Mesenchymal stem cell (in vitro differentiated cells and primary cell): ENCODE measurements around the gene FRMD4A.

Experiments used
- DNase-seq: peaks from one replicate; pipeline ENCODE4 v3.0.0-alpha.2; 2013
- H2AFZ ChIP-seq: one replicate; pipeline ENCODE4 v1.6.1; 2013; ENCODE audit warnings: low read depth, mild to moderate bottlenecking, control low read depth, inconsistent platforms, low read length, moderate library complexity
- H2AK5ac ChIP-seq: 2 replicates; pipeline ENCODE4 v1.6.1; 2013; ENCODE audit warnings: low read length, moderate library complexity, mild to moderate bottlenecking, inconsistent platforms; ENCODE audit not compliant: severe bottlenecking
- H2BK120ac ChIP-seq: one replicate; pipeline ENCODE4 v1.6.1; 2013; ENCODE audit warnings: low read depth, mild to moderate bottlenecking, inconsistent platforms, low read length, moderate library complexity
- H2BK12ac ChIP-seq, 2 experiments: one replicate each; pipeline ENCODE4 v1.6.1; 2013; ENCODE audit warnings: inconsistent platforms in 2 of 2, low read length in 2 of 2, mild to moderate bottlenecking in 2 of 2, moderate library complexity in 2 of 2, control low read depth in 1 of 2
- H2BK15ac ChIP-seq: one replicate; pipeline ENCODE4 v1.6.1; 2013; ENCODE audit warnings: mild to moderate bottlenecking, low read depth, inconsistent platforms; ENCODE audit not compliant: poor library complexity, severe bottlenecking
- H2BK5ac ChIP-seq: 2 replicates; pipeline ENCODE4 v1.6.1; 2013; ENCODE audit warnings: low read depth, mild to moderate bottlenecking, low read length, control low read depth, inconsistent platforms; ENCODE audit not compliant: poor library complexity, severe bottlenecking
- H3K14ac ChIP-seq, 2 experiments: one replicate each; pipeline ENCODE4 v1.6.1; 2013; ENCODE audit warnings: inconsistent platforms in 2 of 2, low read length in 2 of 2, control low read depth in 1 of 2, mild to moderate bottlenecking in 1 of 2, moderate library complexity in 1 of 2
- H3K18ac ChIP-seq, 2 experiments: one replicate each; pipeline ENCODE4 v1.6.1; 2013; ENCODE audit warnings: inconsistent platforms in 2 of 2, low read length in 2 of 2, control low read depth in 1 of 2, low read depth in 1 of 2, mild to moderate bottlenecking in 1 of 2
- H3K23ac ChIP-seq, 2 experiments: one replicate each; pipeline ENCODE4 v1.6.1; 2013; ENCODE audit warnings: inconsistent platforms in 2 of 2, low read length in 2 of 2, mild to moderate bottlenecking in 2 of 2, moderate library complexity in 2 of 2, control low read depth in 1 of 2
- H3K27ac ChIP-seq: 2 replicates; pipeline ENCODE4 v1.5.1; 2013; ENCODE audit warnings: mild to moderate bottlenecking, moderate library complexity, low read length, control low read depth, inconsistent platforms; ENCODE audit not compliant: poor library complexity, severe bottlenecking
- H3K27me3 ChIP-seq, 2 experiments: 2 replicates each; pipeline versions ENCODE4 v1.6.1 to v1.7.0; 2013; ENCODE audit warnings: low read length in 2 of 2, mild to moderate bottlenecking in 2 of 2, moderate library complexity in 2 of 2, control low read depth in 1 of 2, inconsistent platforms in 1 of 2; ENCODE audit not compliant: control insufficient read depth in 1 of 2, insufficient read depth in 1 of 2
- H3K36me3 ChIP-seq, 2 experiments: 2 replicates each; pipeline versions ENCODE4 v1.6.1 to v1.7.0; 2013; ENCODE audit warnings: low read length in 2 of 2, control low read depth in 1 of 2, inconsistent platforms in 1 of 2, low read depth in 1 of 2, mild to moderate bottlenecking in 1 of 2; ENCODE audit not compliant: insufficient read depth in 2 of 2, control insufficient read depth in 1 of 2
- H3K4ac ChIP-seq, 2 experiments: one replicate each; pipeline ENCODE4 v1.6.1; 2013; ENCODE audit warnings: inconsistent platforms in 2 of 2, low read length in 2 of 2, mild to moderate bottlenecking in 2 of 2, moderate library complexity in 2 of 2, control low read depth in 1 of 2, low read depth in 1 of 2
- H3K4me1 ChIP-seq: 2 replicates; pipeline ENCODE4 v1.6.1; 2013; ENCODE audit warnings: low read depth, low read length, control low read depth; ENCODE audit not compliant: control insufficient read depth, insufficient read depth
- H3K4me2 ChIP-seq: 2 replicates; pipeline ENCODE4 v1.6.1; 2013; ENCODE audit warnings: low read length, mild to moderate bottlenecking, inconsistent platforms; ENCODE audit not compliant: poor library complexity, severe bottlenecking
- H3K4me3 ChIP-seq, 2 experiments: 2 replicates each; pipeline versions ENCODE4 v1.5.1 to v1.7.0; 2013; ENCODE audit warnings: low read length in 2 of 2, mild to moderate bottlenecking in 2 of 2, control low read depth in 1 of 2, low read depth in 1 of 2; ENCODE audit not compliant: insufficient read depth in 1 of 2
- H3K79me1 ChIP-seq: replicated peaks from 2 replicates; pipeline ENCODE4 v1.6.1; 2013; ENCODE audit warnings: mild to moderate bottlenecking, control low read depth, low read length, inconsistent platforms; ENCODE audit not compliant: poor library complexity, severe bottlenecking
- H3K9ac ChIP-seq: 2 replicates; pipeline ENCODE4 v1.7.0; 2013; ENCODE audit warnings: mild to moderate bottlenecking, low read length, moderate library complexity
- H3K9me3 ChIP-seq: 2 replicates; pipeline ENCODE4 v1.7.0; 2013; ENCODE audit warnings: mild to moderate bottlenecking, low read length; ENCODE audit not compliant: control insufficient read depth
- H4K8ac ChIP-seq: one replicate; pipeline ENCODE4 v1.6.1; 2013; ENCODE audit warnings: inconsistent platforms, mild to moderate bottlenecking, low read length, moderate library complexity
- H4K91ac ChIP-seq: one replicate; pipeline ENCODE4 v1.6.1; 2013; ENCODE audit warnings: mild to moderate bottlenecking, low read length, inconsistent platforms
- WGBS: methylation state at CpG from one replicate; pipeline ENCODE4 v1.1.7; 2013; ENCODE audit warnings: mixed read lengths; 5-methylcytosine and 5-hydroxymethylcytosine counted together

Gene FRMD4A

DNA sequence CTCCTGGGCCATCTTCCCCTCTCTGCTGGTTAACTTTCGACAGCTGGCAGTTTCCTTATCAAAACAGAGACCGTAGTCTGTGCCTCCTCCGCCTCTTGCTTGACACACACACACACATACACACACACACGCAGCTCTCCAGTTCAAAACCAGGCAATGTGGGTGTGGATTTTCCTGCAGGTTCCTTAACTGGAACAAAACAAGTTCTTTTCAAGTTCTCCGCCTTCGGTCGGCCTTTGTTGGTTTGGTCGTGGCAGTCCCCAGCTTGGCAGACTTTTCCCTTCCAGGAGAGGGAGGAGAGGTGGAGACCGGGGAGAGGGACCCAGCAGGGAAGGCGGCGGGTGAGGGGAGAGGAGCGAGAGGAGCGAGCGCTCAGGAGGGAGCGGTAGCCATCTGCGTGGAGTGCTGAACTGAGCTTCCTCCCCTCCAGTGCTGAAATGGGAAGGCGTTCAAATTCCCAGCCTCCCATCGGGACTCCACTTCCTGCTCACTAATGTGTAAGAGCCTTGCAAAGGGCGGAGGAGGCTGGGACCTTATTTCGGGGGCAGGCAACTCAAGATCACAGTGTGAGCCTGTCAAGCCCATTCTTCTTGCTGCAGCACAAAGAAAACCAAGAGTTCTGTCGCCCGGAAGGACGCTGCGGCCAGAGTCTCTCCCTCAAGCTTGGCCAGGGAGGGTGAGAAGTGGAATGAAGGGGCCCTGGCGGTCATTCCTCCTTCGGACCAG is 623.4 kb downstream of the FRMD4A start:
- Histone ChIP-seq H3K23ac (no peak overlapping the region), H3K4me3 (peak overlapping the region; percentile 70 to 86)

DNA sequence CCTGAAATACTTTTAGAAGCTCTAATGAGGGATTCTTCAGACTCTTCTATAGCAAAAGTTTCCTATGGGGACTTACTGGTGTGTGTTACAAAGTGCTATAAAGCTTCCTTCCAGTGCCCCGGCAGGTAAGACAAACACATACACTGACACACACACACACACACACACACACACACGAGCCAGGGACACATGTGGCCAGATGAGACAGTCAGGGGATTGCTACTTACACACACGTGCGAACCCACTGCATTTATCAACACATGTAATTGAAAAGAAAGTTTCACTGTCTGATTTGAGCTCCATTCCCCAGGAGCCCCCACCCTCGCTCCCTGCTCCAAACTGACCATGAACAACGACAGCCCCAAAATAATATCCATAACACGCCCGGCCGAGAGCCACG is 624.1 kb downstream of the FRMD4A start:
- H3K27ac ChIP-seq, result peak overlapping the region; percentile 95
- H2AK5ac ChIP-seq, result no peak overlapping the region
- peak; percentile 28 for DNase-seq
- no peaks in the 10 kb centered on the region for H3K27me3 ChIP-seq
- H3K14ac ChIP-seq, result peak overlapping the region in 1 of 2 experiments; percentile 98
- H3K4ac ChIP-seq, result peak overlapping the region; percentile 13 to 54
- no peak overlapping the region for H3K23ac ChIP-seq
- H2BK5ac ChIP-seq, result peak overlapping the region; percentile 71
- 57% methylated on average over 10 of the region's 10 CpGs for WGBS
- H3K9ac ChIP-seq, result peak overlapping the region; percentile 80
- H3K36me3 ChIP-seq, result peaks cover 4 to 26% of the 10 kb centered on the region in 2 experiments
- H2AFZ ChIP-seq, result no peak overlapping the region
- no peak overlapping the region for H4K8ac ChIP-seq
- H3K79me1 ChIP-seq, result peaks cover 13% of the 10 kb centered on the region
- peak overlapping the region; percentile 34 for H4K91ac ChIP-seq
- H3K4me1 ChIP-seq, result peaks cover 31% of the 10 kb centered on the region
- H3K9me3 ChIP-seq, result no peaks in the 10 kb centered on the region
- H3K4me2 ChIP-seq, result peak overlapping the region; percentile 86
- peak overlapping the region in 1 of 2 experiments; percentile 92 for H2BK12ac ChIP-seq
- peak overlapping the region; percentile 70 to 86 for H3K4me3 ChIP-seq
- peak overlapping the region in 1 of 2 experiments; percentile 30 for H3K18ac ChIP-seq
- H2BK15ac ChIP-seq, result no peak overlapping the region
- peak overlapping the region; percentile 27 for H2BK120ac ChIP-seq

More for the DNA sequence above, 623.4 kb downstream of the FRMD4A start:
- H2BK12ac ChIP-seq, result peak overlapping the region; percentile 21 to 22
- H3K4ac ChIP-seq, result peak overlapping the region; percentile 52 to 64
- peak overlapping the region; percentile 76 for H2BK5ac ChIP-seq
- peak overlapping the region; percentile 82 to 86 for H3K18ac ChIP-seq
- H4K91ac ChIP-seq, result peak overlapping the region; percentile 66
- peaks cover 4 to 21% of the 10 kb centered on the region in 2 experiments for H3K36me3 ChIP-seq
- peak overlapping the region; percentile 95 for H3K27ac ChIP-seq
- peak; percentile 90 for DNase-seq
- H3K79me1 ChIP-seq, result peaks cover 13% of the 10 kb centered on the region
- H3K27me3 ChIP-seq, result no peaks in the 10 kb centered on the region
- H2BK120ac ChIP-seq, result peak overlapping the region; percentile 61
- WGBS, result 1% methylated on average over 19 of the region's 26 CpGs
- peak overlapping the region; percentile 56 for H2AK5ac ChIP-seq
- peak overlapping the region; percentile 86 for H3K4me2 ChIP-seq
- H3K9ac ChIP-seq, result peak overlapping the region; percentile 80
- H3K4me1 ChIP-seq, result peaks cover 32% of the 10 kb centered on the region
- H3K9me3 ChIP-seq, result no peaks in the 10 kb centered on the region
- H4K8ac ChIP-seq, result peak overlapping the region; percentile 76
- peak overlapping the region; percentile 2 to 85 for H3K14ac ChIP-seq
- peak overlapping the region; percentile 68 for H2AFZ ChIP-seq
- H2BK15ac ChIP-seq, result no peak overlapping the region

DNA sequence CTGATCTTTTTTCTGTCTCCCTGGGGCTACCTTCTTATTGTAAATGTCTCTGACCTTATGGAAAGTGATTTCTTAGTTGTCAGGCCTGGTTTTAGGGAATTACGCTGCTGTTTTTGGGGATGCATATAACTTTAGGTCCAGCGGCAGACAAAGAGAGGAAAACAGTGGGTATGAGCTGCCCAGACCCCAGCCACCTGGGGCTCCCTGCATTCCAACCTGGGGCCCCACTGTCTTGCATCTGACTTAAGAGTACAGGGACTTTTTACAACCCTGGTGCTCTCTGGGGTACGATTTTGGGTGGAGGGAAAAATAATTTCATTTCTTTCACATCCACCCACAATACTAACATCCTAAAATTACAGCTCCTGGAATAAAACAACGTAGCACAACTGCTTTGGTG is 624.5 kb downstream of the FRMD4A start:
- no peak overlapping the region for H2BK15ac ChIP-seq
- H3K9ac ChIP-seq, result peak overlapping the region; percentile 80
- peak overlapping the region; percentile 86 for H3K4me2 ChIP-seq
- H3K23ac ChIP-seq, result no peak overlapping the region
- H4K91ac ChIP-seq, result no peak overlapping the region
- H3K4me1 ChIP-seq, result peaks cover 34% of the 10 kb centered on the region
- H3K27ac ChIP-seq, result peak overlapping the region; percentile 95
- H3K36me3 ChIP-seq, result peaks cover 8 to 30% of the 10 kb centered on the region in 2 experiments
- H2AK5ac ChIP-seq, result no peak overlapping the region
- H3K27me3 ChIP-seq, result no peaks in the 10 kb centered on the region
- H3K4me3 ChIP-seq, result peak overlapping the region; percentile 70 to 86
- no peak overlapping the region for H2BK120ac ChIP-seq
- H3K18ac ChIP-seq, result peak overlapping the region; percentile 6 to 30
- WGBS, result 72% methylated on average over 4 of the region's 4 CpGs
- no peaks in the 10 kb centered on the region for H3K9me3 ChIP-seq
- H2BK5ac ChIP-seq, result peak overlapping the region; percentile 59
- no peak overlapping the region for H2BK12ac ChIP-seq
- no peak overlapping the region for H2AFZ ChIP-seq
- no peak overlapping the region for H3K14ac ChIP-seq
- no peak overlapping the region for H4K8ac ChIP-seq
- peak overlapping the region in 1 of 2 experiments; percentile 3 for H3K4ac ChIP-seq
- H3K79me1 ChIP-seq, result peaks cover 12% of the 10 kb centered on the region
- no peak for DNase-seq

DNA sequence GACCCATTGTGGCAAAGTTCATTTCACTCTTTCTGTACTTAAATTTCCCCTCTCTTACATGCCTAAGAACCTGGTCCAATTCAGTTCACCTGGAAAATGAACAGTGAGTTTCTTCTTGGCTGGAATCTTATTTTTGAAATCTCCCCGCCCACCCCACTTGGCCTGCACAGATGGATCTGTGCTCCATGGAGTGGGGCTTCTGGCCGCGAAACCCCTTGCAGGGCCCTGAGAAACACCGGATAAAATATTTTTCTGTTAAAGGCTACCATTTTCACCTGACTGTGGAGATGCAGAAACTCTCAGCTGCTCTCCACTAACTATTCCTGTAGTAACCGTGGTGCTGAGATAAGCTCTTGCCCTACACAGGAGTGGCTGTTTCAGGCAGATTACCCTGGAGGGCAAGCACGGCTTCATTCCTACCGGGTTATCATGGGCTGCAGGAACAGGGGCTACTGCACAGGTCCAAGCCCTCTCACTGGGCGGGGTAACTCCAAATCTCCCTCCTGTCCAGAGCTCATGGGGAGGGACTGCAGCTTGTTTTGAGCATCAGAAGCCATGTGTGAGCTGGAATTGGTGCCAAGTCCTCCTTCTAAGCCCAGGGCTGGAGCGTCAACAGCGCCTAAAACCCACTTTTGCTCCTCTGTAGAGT is 625.1 kb downstream of the FRMD4A start:
- Histone ChIP-seq H3K23ac (no peak overlapping the region), H3K4ac (peak overlapping the region in 1 of 2 experiments; percentile 3), H2BK12ac (peak overlapping the region in 1 of 2 experiments; percentile 2), H2AK5ac (no peak overlapping the region), H2AFZ (no peak overlapping the region), H3K36me3 (peaks cover 12 to 35% of the 10 kb centered on the region in 2 experiments), H4K91ac (no peak overlapping the region), H3K4me3 (peak overlapping the region; percentile 65 to 86), H3K9ac (peak overlapping the region; percentile 80), H3K18ac (peak overlapping the region in 1 of 2 experiments; percentile 6), H3K4me1 (peaks cover 35% of the 10 kb centered on the region), H2BK15ac (no peak overlapping the region), H2BK120ac (no peak overlapping the region), H3K27ac (peak overlapping the region; percentile 95), H3K14ac (no peak overlapping the region), H3K9me3 (no peaks in the 10 kb centered on the region), H4K8ac (no peak overlapping the region), H2BK5ac (peak overlapping the region; percentile 59), H3K79me1 (peaks cover 8% of the 10 kb centered on the region), H3K4me2 (peak overlapping the region; percentile 86), H3K27me3 (no peaks in the 10 kb centered on the region)
- WGBS, result 86% methylated on average over 9 of the region's 10 CpGs
- DNase-seq, result peak; percentile 24
